Liver (tissue), 3 donors: ENCODE results near the gene NAA50.

ENCODE experiments used
- CTCF ChIP-seq: fragments of 150-350 bp; IDR thresholded peaks from 2 replicates; pipeline ENCODE4 v1.5.1; 2017; ENCODE audit warnings: improper control_type of control experiment, low read depth, low read length; ENCODE audit not compliant: missing input control
- JUND ChIP-seq, 2 donors: IDR thresholded peaks; 2 replicates each; pipeline ENCODE4 v1.6.1; 2016; ENCODE audit warnings: antibody characterized with exemption in 2 of 2
- RAD21 ChIP-seq, 2 donors: IDR thresholded peaks; 2 replicates each; pipeline ENCODE4 v1.6.1; 2016; ENCODE audit warnings: antibody characterized with exemption in 2 of 2, mild to moderate bottlenecking in 2 of 2
- REST ChIP-seq: IDR thresholded peaks from 2 replicates; pipeline ENCODE4 v1.6.1; 2016; ENCODE audit warnings: antibody characterized with exemption, mild to moderate bottlenecking
- RXRA ChIP-seq, 2 donors: IDR thresholded peaks; 2 replicates each; pipeline ENCODE4 v1.6.1; 2017 to 2018; ENCODE audit warnings: antibody characterized with exemption in 2 of 2, mild to moderate bottlenecking in 1 of 2
- TAF1 ChIP-seq: conservative IDR thresholded peaks from 2 replicates; pipeline ENCODE4 v1.6.1; 2016; ENCODE audit warnings: antibody characterized with exemption, mild to moderate bottlenecking
- YY1 ChIP-seq: IDR thresholded peaks from 2 replicates; pipeline ENCODE4 v1.6.1; 2016; ENCODE audit warnings: antibody characterized with exemption, mild to moderate bottlenecking
- donor health status: healthy.
- donor health status: healthy.

- no peak for TF ChIP-seq CTCF
- no peak for TF ChIP-seq TAF1
- no peak for TF ChIP-seq JUND (IDR thresholded peaks at IDR 0.05)
- TF ChIP-seq RAD21 (IDR thresholded peaks at IDR 0.05), result no peak
- TF ChIP-seq RXRA (IDR thresholded peaks at IDR 0.05), result no peak
- TF ChIP-seq REST, result no peak
- TF ChIP-seq YY1, result no peak
These were observed 29.5 kb upstream of the NAA50 start for GRCh38 chr3:113775516-113775915.
